Gastrocnemius medialis (tissue), 4 donors: ENCODE measurements around the gene ERBIN. TPM values are rescaled to one million over a fixed set of nuclear protein-coding genes. Genes with fewer than 3 reads are reported as not detected.

Experiments
- ATAC-seq, 2 donors: fragments of 150-250 bp; one replicate each; pipeline ENCODE4 v1.9.1; 2016
- DNase-seq, 2 donors: peaks; one replicate each; pipeline ENCODE4 v3.0.0-alpha.2; 2019
- H3K27ac ChIP-seq, 4 donors: fragments of 200-600 bp; sonication (generic); 1 replicate in 1 of 4; 2 replicates in 3 of 4; pipeline ENCODE4 v1.5.1; 2016 to 2018; ENCODE audit warnings: mild to moderate bottlenecking in 2 of 4, moderate library complexity in 1 of 4
- H3K27me3 ChIP-seq, 3 donors: fragments of 200-600 bp; sonication (generic) in 2 of 3; 1 replicate in 1 of 3; 2 replicates in 2 of 3; pipeline versions ENCODE4 v1.5.1 to v1.6.0; 2016 to 2019; ENCODE audit warnings: mild to moderate bottlenecking in 1 of 3, moderate library complexity in 1 of 3
- H3K36me3 ChIP-seq, 2 donors: fragments of 200-600 bp; sonication (generic) in 1 of 2; one replicate each; pipeline ENCODE4 v1.5.1; 2017 to 2018
- H3K4me1 ChIP-seq, 2 donors: fragments of 200-600 bp; sonication (generic) in 1 of 2; one replicate each; pipeline ENCODE4 v1.5.1; 2016 to 2017; ENCODE audit warnings: mild to moderate bottlenecking in 2 of 2
- H3K4me3 ChIP-seq, 4 donors: fragments of 200-600 bp; sonication (generic) in 3 of 4; 1 replicate in 1 of 4; 2 replicates in 3 of 4; pipeline ENCODE4 v1.5.1; 2016 to 2019; ENCODE audit warnings: mild to moderate bottlenecking in 2 of 4
- H3K9me3 ChIP-seq, 3 donors: fragments of 200-600 bp; sonication (generic) in 2 of 3; 1 replicate in 1 of 3; 2 replicates in 2 of 3; pipeline ENCODE4 v1.5.1; 2016 to 2019
- CTCF ChIP-seq, 5 experiments: fragments of 450-650 bp in 3 of 5; fragments of 200-600 bp in 2 of 5; sonication (generic) in 2 of 5; IDR thresholded peaks in 4 of 5; conservative IDR thresholded peaks in 1 of 5; 1 replicate in 4 of 5; 2 replicates in 1 of 5; pipeline ENCODE4 v1.5.1; 2016 to 2019; ENCODE audit warnings: antibody characterized with exemption in 5 of 5, mild to moderate bottlenecking in 3 of 5, moderate library complexity in 3 of 5
- POLR2A ChIP-seq, 2 donors: fragments of 450-650 bp; IDR thresholded peaks; one replicate each; pipeline ENCODE4 v1.6.1; 2017; ENCODE audit warnings: antibody characterized with exemption in 2 of 2, mild to moderate bottlenecking in 2 of 2, moderate library complexity in 2 of 2
- in situ Hi-C, 4 donors: fragments of 200-750 bp; cut with MboI; loops; one replicate each; pipeline versions ENCODE4 v1.15.0 to v1.8.0; 2017; ENCODE audit warnings: low sequenced_read_pairs in 4 of 4
- intact Hi-C: fragments of 100-400 bp; cut with DNase I; formaldehyde crosslinking; loops from one replicate; pipeline ENCODE4 v1.15.1; 2023; ENCODE audit warnings: low total_unique reads
- total RNA-seq, 4 donors: library from RNA; depleted of rRNA; stranded (reverse); fragments of >200 nt; gene quantifications; one replicate each; pipeline versions ENCODE4 v1.1.0 to v1.2.3, GENCODE V29; 2016

ERBIN gene
- total RNA-seq, 4 donors from 2014 or later, result 35.1 to 42.0 (median 38.7) TPM

- ATAC-seq, result peak in 1 of 2 donors; percentile 47
- in situ Hi-C loops, result no loop called here
- H3K27me3 ChIP-seq, result no peaks in the 10 kb centered on the region
- no peak overlapping the region for H3K4me3 ChIP-seq
- peaks cover 53 to 63% of the 10 kb centered on the region in 2 donors for H3K4me1 ChIP-seq
- peak overlapping the region; percentile 43 to 64 (median 61) for H3K27ac ChIP-seq
- no peaks in the 10 kb centered on the region for H3K36me3 ChIP-seq
- no peaks in the 10 kb centered on the region for H3K9me3 ChIP-seq
- no peak for DNase-seq
- intact Hi-C loops, result no loop called here
- TF ChIP-seq POLR2A (IDR thresholded peaks at IDR 0.05) (no peak), CTCF (IDR thresholded peaks at IDR 0.05 in 4 of 5, conservative IDR thresholded peaks at IDR 0.05 in 1 of 5) (no peak)
Measured at GRCh38 chr5:65933295-65933694, 6.9 kb downstream of the ERBIN start.

DNA sequence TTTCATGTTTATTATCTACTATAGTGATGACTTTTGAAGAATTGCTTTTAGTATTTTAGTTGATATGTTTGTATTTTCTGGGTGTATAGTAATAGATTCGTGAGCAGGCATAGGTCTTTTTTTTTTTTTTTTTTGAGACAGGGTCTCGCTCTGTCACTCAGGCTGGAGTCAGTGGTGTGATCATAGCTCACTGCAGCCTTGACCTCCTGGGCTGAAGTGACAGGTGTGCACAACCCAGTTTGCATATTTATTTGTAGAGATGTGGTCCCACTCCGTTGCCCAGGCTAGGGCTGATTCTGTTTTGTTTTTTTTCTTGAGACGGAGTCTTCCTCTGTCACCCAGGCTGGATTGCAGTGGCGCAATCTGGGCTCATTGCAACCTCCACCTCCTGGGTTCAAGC is 11.9 kb downstream of the ERBIN start:
- Histone ChIP-seq H3K36me3 (no peaks in the 10 kb centered on the region), H3K9me3 (no peaks in the 10 kb centered on the region), H3K27ac (no peak overlapping the region), H3K27me3 (no peaks in the 10 kb centered on the region), H3K4me3 (no peak overlapping the region), H3K4me1 (peaks cover 26 to 36% of the 10 kb centered on the region in 2 donors)
- DNase-seq (no peak), ATAC-seq (no peak)
- TF ChIP-seq CTCF (IDR thresholded peaks at IDR 0.05 in 4 of 5, conservative IDR thresholded peaks at IDR 0.05 in 1 of 5), result no peak
- no peak for TF ChIP-seq POLR2A (IDR thresholded peaks at IDR 0.05)
- intact Hi-C loops (no loop called here), in situ Hi-C loops (no loop called here)

DNA sequence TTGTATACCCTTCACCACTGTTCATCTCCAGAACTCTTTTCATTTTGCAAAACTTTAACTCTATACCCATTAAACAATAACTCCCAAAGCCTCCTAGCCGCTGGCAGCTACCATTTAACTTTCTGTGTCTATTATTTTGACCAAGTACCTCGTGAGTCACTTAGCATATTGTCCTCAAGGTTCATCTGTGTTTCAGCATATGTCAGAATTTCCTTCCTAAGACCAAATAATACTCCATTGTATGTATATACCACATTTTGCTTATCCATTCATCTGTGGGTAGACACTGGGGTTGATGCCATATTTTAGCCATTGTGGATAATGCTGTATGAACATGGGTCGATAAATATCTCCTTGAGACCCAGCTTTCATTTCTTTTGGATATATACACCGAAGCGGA is 17.4 kb downstream of the ERBIN start:
- no peak overlapping the region for H3K4me3 ChIP-seq
- no peak for TF ChIP-seq CTCF (IDR thresholded peaks at IDR 0.05 in 4 of 5, conservative IDR thresholded peaks at IDR 0.05 in 1 of 5)
- no peak for TF ChIP-seq POLR2A (IDR thresholded peaks at IDR 0.05)
- H3K9me3 ChIP-seq, result no peaks in the 10 kb centered on the region
- in situ Hi-C loops, result no loop called here
- DNase-seq (no peak), ATAC-seq (no peak)
- no peaks in the 10 kb centered on the region for H3K27me3 ChIP-seq
- intact Hi-C loops, result no loop called here
- peaks cover 4 to 12% of the 10 kb centered on the region in 2 donors for H3K4me1 ChIP-seq
- no peak overlapping the region for H3K27ac ChIP-seq
- H3K36me3 ChIP-seq, result no peaks in the 10 kb centered on the region

GRCh38 chr5:65946198-65946745 is 19.9 kb downstream of the ERBIN start:
- intact Hi-C loops, result no loop called here
- Histone ChIP-seq H3K4me1 (peaks cover 17 to 25% of the 10 kb centered on the region in 2 donors), H3K9me3 (no peaks in the 10 kb centered on the region), H3K36me3 (no peaks in the 10 kb centered on the region), H3K27me3 (no peaks in the 10 kb centered on the region), H3K27ac (no peak overlapping the region), H3K4me3 (no peak overlapping the region)
- ATAC-seq (no peak), DNase-seq (no peak)
- in situ Hi-C loops, result no loop called here
- TF ChIP-seq CTCF (IDR thresholded peaks at IDR 0.05 in 4 of 5, conservative IDR thresholded peaks at IDR 0.05 in 1 of 5) (no peak), POLR2A (IDR thresholded peaks at IDR 0.05) (no peak)
